GM12864 (cell line): ENCODE results near the gene SH3TC1.

Experiments used
- DNase-seq: peaks from one replicate; pipeline ENCODE4 v3.0.0-alpha.2; 2011; ENCODE audit warnings: low read depth
- H3K4me3 ChIP-seq: 2 replicates; pipeline ENCODE4 v1.5.1; 2011; ENCODE audit warnings: mild to moderate bottlenecking, low read depth, low read length, control low read depth
- TF ChIP-seq, protein P1 (sequence below): IDR thresholded peaks from 2 replicates; pipeline ENCODE4 v1.5.1; 2011; ENCODE audit warnings: low read depth, mild to moderate bottlenecking, moderate library complexity, low read length, control low read depth, inconsistent platforms; ENCODE audit errors: missing control alignments

Gene SH3TC1

DNA sequence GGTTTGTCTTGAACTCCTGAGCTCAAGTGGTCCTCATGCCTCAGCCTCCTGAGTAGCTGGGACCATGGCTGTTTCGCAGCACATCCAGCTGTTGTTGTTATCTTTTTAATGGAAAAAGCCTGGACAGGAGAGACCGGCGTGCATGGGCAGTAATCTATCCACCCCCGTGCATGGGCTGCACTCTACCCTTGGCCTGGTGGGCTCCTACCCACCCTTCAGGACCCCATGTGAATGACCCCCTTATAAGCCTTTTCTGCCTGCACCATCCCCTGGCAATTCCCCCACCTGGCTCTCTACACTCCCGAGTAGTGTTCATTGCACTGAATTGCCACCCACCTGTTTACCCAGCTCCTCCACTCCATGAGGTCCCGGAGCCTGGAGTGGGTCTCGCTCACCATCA is 51.5 kb downstream of the SH3TC1 start:
- H3K4me3 ChIP-seq, result no peak overlapping the region
- TF ChIP-seq, protein P1, sequence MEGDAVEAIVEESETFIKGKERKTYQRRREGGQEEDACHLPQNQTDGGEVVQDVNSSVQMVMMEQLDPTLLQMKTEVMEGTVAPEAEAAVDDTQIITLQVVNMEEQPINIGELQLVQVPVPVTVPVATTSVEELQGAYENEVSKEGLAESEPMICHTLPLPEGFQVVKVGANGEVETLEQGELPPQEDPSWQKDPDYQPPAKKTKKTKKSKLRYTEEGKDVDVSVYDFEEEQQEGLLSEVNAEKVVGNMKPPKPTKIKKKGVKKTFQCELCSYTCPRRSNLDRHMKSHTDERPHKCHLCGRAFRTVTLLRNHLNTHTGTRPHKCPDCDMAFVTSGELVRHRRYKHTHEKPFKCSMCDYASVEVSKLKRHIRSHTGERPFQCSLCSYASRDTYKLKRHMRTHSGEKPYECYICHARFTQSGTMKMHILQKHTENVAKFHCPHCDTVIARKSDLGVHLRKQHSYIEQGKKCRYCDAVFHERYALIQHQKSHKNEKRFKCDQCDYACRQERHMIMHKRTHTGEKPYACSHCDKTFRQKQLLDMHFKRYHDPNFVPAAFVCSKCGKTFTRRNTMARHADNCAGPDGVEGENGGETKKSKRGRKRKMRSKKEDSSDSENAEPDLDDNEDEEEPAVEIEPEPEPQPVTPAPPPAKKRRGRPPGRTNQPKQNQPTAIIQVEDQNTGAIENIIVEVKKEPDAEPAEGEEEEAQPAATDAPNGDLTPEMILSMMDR, result no peak
- no peak for DNase-seq

DNA sequence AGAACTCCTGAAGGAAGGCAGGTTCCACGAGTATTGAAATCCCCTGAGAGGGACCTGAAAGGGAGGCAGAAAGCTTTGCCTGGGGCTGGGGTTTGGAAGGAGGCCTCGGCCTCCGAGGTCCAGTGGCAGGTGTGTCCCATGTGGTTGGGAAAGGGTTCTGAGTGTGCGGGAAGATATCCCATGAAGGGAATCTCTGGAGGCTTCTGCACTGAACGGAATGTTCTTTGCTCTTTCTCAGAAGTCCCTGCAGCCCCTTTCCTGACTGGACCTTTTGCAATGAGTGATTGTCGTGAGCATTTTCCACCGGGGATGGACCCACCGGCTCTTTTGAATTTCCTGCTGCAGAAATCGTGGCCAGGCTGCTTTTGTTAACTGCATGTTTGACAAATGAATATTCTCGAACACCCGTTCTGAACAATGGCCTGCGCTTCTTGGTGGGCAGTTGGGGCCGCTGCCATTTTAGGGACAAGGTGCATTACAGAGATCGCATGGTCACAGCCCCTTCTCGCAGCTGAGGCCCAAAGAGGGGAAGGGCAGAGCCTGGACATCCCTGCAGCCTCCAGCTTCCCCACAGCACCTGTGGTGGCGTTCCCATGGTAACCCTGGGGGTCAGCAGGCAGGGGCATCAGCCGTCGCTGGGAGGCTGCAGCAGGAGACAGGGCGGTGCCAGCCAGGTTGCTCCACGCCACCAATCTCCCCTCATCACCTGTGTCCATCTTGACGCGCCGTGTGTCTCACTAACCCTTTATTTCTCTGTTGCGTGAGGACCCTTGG is 52.2 kb downstream of the SH3TC1 start:
- TF ChIP-seq, protein P1, result no peak
- H3K4me3 ChIP-seq, result no peak overlapping the region
- DNase-seq, result no peak

DNA sequence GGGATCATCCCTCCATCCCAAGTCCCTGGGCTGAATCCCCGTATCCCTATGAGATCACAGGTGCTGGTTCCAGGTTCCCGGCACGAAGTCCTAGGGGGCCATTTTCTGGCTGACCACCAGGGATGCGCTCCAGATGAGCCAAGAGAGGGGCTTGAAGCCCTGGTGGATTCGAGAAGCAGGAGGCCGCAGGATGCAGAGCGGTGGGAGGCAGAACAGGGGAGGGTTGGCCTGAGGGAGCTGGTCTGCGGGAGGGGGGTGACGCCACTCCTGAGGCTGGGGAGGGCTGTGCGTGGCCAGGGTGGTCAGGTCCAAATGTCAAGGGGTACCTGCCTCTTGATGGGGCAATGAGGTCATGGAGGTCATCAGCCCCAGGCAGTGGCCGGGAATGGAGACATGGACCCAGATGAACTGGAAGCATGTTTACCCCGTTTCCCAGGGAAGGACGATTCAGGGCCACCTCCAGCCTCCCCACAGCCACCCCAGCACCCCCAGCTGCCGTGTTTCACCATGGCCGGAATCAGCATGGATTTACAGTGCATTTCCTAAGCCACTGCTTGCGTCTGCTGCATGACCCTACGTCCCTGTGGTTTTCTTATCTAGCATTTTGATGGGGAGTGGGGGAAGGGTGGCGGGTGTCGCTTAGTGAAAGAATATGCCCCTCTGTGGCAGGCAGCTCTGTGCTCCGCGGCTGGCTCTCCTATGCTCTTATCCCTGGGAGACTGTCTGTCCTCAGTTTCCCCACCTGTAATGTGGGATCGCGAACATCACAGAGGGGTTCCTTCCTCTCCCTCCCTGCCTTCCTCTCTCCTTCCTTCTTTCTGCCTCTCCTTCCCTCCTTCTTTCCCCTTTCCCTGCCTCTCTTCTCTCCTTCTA is 53.4 kb downstream of the SH3TC1 start:
- no peak overlapping the region for H3K4me3 ChIP-seq
- DNase-seq, result no peak
- TF ChIP-seq, protein P1, result no peak

DNA sequence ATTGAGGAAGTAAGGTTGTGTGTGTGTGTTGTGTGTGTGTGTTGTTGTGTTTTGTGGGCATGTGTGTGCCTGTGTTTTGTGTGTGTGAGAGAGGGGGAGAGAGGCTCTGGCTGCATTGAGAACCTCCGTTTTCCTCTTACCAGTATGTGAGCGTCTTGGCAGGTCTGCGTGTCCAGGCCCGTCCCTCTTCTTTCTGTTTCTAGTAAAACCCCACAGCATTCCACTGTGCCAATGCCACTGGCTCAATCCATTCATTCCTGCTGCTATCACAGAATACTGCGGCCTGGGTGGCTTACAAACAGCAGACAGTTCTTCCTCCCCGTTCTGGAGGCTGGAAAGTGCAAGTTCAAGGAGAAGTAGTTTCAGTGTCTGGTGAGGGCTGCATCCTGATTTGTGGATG is 55.0 kb downstream of the SH3TC1 start:
- TF ChIP-seq, protein P1, result no peak
- no peak overlapping the region for H3K4me3 ChIP-seq
- DNase-seq, result no peak

DNA sequence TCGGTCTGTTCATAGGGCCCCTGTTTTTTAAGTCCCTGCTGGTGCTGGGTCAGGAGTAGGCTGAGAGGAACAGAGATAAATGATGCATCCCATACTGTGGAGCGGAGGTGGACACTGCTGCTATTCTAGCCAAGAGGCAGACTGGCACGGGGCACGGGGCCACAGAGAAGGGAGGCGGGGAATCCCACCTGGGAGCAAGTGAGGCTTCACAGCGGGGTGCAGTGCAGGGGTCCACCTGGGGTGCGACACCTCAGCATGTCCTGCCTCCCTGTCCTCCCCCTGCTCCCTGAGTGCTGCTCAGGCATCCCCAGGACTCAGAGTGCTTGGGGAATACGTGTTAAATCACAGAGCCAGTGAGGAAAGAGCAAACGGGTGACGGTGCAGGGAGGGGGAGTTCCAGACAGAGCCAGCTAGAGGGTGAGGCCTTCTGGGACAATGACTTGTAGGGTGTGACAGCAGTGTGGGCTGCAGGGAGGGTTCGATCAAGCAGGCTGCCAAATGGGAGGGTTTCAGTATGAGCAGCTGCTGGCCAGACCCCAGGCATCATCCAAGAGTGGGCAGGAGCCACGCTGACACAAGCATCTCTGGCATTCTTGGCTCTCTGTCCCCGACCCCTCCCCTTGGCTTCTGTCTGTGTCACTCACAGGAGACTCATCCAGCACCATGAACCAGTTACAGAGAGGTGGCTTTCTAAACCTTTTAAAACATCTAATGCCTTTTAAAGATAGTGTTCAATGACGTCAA is 56.8 kb downstream of the SH3TC1 start:
- TF ChIP-seq, protein P1, result no peak
- no peak for DNase-seq
- H3K4me3 ChIP-seq, result no peak overlapping the region

DNA sequence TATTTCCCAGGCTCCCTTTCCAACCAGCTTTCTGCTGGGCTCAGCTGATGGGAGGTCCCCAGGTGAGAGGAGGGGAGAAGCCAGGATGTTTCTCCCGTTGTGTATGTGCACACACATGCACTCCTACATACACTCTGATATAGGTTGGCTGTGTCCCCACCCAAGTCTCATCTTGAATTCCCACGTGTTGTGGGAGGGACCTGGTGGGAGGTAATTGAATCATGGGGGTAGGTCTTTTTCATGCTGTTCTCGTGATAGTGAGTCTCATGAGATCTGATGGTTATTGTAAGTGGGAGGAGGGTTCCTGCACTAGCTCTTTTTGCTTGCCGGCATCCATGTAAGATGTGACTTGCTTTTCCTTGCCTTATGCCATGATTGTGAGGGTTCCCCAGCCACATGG is 58.8 kb downstream of the SH3TC1 start:
- DNase-seq, result no peak
- no peak overlapping the region for H3K4me3 ChIP-seq
- TF ChIP-seq, protein P1, result no peak
